Measurements from ENCODE around the gene ACTL10. TPM values are rescaled to one million over a fixed set of nuclear protein-coding genes. Genes with fewer than 3 reads are reported as not detected.
"Not testable (repeated sequence)": the region's sequence is repeated elsewhere in the genome, so short reads cannot be mapped to it uniquely, and the experiment has no call there.

ACTL10 gene
- total RNA-seq, 2 donors from 2014 or later, result 3.5 to 3.8 TPM

DNA sequence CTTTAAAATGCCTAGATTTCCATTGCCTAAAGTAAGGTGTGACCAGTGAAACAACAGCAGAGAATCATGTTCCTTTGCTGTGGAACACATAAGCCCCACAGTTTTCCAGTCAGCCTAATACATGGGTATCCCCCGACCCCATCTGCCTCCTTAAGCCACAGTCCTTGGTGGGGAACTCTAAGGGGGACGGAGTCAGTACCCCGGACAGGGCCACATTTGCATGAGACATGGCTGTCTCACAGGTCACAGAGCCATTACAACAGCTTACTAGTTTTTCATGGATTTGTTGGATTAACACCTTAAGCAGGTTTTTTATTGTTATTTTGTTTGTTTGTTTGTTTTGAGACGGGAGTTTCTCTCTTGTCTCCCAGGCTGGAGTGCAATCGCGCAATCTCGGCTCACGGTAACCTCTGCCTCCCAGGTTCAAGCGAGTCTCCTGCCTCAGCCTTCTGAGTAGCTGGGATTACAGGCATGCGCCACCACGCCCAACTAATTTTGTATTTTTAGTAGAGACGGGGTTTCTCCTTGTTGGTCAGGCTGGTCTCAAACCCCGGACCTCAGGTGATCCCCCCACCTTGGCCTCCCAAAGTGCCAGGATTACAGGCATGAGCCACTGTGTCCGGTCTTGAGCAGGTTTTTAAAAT, 19.7 kb upstream of the ACTL10 start:
- intact Hi-C loops (cut with DNase I, micrococcal nuclease), result loop anchor here in 1 of 2 donors (5.0 kb wide), 1 partner anchor 185 kb away; no protein-coding TSS in a partner anchor
- ATAC-seq, DNase-seq: not testable (repeated sequence)

- DNase-seq (no peak), ATAC-seq (no peak)
- intact Hi-C loops (cut with DNase I, micrococcal nuclease), result loop anchor here in 1 of 2 donors (5.0 kb wide), 1 partner anchor 185 kb away; no protein-coding TSS in a partner anchor
Measured at GRCh38 chr20:33647603-33648395, 18.9 kb upstream of the ACTL10 start.

DNA sequence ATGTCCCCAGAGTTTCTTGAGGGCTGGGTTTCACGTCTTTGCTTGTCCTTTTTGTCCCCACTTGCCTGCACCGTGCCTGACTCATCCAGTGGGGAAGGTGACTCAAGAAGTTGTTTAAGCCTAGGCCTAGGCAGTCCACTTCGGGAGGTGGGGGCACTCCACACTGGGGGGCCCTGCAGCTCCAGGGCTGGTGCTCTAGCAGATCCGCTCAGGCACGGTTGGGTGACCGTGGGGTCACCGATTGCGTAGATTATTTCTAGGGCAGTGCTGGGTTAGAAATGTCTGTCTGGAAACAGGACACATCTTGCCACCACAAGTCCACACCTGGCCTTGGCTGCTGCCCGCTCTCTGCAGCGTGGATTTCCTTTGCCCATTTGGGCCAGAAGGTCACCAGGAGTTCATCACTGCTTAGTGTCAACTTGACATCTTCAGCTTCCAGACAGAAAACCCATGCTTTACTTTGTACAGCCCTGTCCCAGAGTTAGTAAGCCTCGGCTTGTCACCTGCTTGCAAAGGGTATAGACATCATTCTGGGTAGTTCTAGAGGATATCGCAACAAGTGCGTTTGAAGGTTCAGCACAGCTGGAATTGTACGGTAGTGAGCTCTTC, 18.2 kb upstream of the ACTL10 start:
- ATAC-seq (no peak), DNase-seq (no peak)
- intact Hi-C loops (cut with DNase I, micrococcal nuclease), result loop anchor here in 1 of 2 donors (5.0 kb wide), 1 partner anchor 186 kb away; no protein-coding TSS in a partner anchor

DNA sequence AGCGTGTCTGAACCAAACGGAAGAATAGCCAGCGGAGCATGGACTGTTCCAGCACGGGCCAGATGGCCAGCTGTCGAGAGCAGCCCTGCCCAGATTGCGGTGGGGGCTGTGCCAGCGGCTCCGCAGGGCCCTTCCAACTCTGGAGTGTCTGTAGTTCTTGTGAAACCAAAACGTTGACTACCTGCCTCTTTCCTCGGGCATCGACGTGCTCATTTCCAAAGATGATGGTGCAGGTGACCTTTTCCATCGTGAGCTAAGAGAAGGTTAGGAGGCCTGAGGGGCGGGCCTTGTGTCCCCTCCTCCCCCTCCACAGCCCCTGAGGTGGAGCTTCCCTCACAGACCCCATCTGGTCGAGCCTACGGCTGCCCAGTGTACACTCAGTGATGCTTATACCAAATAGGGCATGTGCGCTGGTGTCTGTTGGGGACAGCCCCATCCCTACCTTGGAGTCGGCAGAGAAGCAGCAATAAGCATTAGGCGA, 17.5 kb upstream of the ACTL10 start:
- ATAC-seq (no peak), DNase-seq (peak in 1 of 2 donors; percentile 30)
- intact Hi-C loops (cut with DNase I, micrococcal nuclease), result loop anchor here in 1 of 2 donors (5.0 kb wide), 1 partner anchor 187 kb away; no protein-coding TSS in a partner anchor

DNA sequence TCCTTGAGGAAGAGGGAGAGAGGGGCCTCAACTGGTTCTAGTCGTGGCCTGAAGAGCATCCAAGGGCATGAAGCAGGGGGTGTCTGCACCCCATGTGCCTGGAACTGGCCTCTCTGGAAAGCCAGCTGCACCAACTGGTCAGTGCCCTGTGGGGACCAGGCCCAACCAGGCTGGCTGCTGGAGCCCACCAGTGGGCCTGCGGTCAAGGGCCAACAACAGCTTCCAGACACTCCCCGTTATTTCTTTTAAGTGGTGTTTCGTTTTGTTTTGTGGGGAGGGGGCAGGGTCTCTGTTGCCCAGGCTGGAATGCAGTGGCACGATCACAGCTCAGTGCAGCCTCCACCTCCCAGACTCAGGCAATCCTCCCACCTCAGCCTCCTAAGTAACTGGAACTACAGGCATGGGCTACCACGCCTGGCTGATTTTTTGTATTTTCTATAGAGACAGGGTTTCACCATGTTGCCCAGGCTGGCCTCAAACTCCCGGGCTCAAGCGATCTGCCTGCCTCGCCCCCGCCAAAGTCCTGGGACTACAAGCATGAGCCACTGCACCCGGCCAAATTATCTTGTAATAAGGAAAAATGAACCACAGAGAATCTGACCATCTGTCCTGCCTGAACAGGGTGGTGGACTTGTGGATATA, 16.5 kb upstream of the ACTL10 start:
- ATAC-seq (no peak), DNase-seq (peak in 1 of 2 donors; percentile 24)
- intact Hi-C loops (cut with DNase I, micrococcal nuclease), result no loop called here

- intact Hi-C loops (cut with DNase I, micrococcal nuclease), result no loop called here
- DNase-seq (peak in 1 of 2 donors; percentile 64), ATAC-seq (peak; percentile 31)
Measured at GRCh38 chr20:33650753-33651561, 15.8 kb upstream of the ACTL10 start.

DNA sequence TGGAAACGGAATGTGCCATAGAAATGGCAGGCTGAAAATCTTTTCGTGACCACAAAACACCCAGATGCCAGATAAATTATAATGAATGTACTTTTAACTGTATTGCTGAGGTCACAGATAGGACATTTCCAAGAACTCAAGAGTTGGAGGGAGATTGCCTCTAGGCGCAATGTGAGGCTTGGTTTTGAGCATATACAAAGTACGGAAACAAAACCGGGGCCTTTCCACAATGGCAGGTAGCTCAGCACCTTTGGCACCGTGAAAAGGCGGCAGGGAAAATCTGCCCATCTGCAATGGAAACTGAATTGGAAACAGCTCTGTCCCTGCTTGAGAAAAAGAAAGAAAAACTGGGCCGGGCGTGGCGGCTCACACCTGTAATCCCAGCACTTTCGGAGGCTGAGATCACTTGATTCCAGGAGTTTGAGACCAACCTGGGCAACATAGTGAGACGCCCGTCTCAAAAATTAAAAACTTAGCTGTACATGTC, 15.1 kb upstream of the ACTL10 start:
- ATAC-seq, result no peak
- intact Hi-C loops (cut with DNase I, micrococcal nuclease), result no loop called here
- DNase-seq, result peak in 1 of 2 donors; percentile 23

GRCh38 chr20:33653218-33653899, 13.4 kb upstream of the ACTL10 start:
- intact Hi-C loops (cut with DNase I, micrococcal nuclease), result no loop called here
- DNase-seq, result peak; percentile 60 to 68

DNA sequence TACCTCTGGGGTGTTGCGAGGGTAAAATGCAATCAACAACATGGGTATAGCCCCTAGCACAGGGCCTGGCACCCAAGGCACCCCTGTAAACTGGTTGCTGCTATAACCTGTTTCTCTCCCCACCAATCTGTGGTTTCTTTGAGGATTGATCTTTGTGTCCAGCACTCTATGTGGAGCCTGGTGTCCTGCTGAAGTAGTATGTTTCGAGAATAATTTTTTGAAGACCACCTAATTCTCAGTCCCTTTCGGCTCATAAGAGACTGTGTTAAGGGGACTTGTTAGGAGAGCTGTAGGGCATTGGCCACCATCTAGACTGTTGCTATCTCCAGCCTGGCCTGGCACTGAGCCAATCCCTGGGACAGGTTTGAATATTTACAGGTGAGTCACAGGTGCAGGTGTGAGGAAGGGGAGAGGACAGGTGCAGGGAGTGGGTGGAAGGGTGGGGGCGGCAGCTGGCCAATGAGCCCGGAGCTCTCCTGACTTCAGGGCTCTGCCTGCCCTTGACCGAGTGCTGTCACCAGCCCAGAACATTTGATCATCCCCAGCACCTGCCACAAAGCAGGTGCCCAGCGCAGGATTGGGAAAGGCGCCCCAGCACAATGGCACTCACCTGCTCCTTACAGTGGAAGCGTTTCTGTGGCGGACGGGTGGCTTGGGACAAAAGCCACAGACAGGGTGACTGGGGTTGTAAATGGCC, 12.7 kb upstream of the ACTL10 start:
- peak; percentile 91 to 92 for DNase-seq
- intact Hi-C loops (cut with DNase I, micrococcal nuclease), result no loop called here
- ATAC-seq, result peak; percentile 76

More at GRCh38 chr20:33653218-33653899, 13.4 kb upstream of the ACTL10 start:
- peak; percentile 49 for ATAC-seq

DNA sequence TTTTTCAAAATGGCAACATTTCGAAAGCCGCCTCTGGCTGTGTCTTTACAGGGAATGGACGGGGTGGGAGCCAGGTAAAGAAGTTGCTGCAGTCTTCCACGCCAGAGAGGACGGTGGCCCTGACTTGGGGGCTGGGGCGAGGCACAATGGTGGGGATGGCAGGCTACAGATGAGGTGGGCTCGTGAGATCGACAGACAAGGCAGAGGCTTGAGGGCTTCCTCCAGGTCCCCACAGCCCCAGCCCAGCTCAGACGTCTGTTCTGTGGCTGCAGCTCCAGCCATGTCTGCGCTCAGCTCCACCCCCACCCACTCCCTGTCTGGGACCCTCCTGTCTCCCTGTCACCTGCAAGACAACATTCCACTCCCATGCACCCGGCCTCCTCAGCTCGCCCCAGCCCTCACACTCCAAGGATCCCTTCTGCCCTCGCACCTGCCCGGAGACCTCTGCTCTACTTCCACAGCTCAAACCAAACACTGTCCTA, 12.0 kb upstream of the ACTL10 start:
- ATAC-seq (peak; percentile 3), DNase-seq (peak in 1 of 2 donors; percentile 12)
- intact Hi-C loops (cut with DNase I, micrococcal nuclease), result no loop called here

DNA sequence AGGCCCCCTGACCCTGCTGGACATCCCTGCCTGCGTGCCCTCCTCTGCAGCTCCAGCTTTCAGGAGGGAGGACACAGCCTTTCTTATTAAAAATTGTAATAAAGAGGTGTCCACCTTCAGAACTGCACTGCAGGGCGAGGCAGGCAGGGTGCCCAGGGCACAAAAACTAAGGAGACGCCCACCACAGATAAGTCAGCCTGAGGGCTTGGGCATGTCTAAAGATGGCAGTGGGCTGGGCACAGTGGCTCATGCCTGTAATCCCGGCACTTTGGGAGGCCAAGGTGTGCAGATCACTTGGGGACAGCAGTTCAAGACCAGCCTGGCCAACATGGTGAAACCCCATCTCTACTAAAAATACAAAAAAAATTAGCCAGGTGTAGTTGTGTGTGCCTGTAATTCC, 11.6 kb upstream of the ACTL10 start:
- intact Hi-C loops (cut with DNase I, micrococcal nuclease), result no loop called here
- peak in 1 of 2 donors; percentile 19 for DNase-seq
- ATAC-seq, result no peak

DNA sequence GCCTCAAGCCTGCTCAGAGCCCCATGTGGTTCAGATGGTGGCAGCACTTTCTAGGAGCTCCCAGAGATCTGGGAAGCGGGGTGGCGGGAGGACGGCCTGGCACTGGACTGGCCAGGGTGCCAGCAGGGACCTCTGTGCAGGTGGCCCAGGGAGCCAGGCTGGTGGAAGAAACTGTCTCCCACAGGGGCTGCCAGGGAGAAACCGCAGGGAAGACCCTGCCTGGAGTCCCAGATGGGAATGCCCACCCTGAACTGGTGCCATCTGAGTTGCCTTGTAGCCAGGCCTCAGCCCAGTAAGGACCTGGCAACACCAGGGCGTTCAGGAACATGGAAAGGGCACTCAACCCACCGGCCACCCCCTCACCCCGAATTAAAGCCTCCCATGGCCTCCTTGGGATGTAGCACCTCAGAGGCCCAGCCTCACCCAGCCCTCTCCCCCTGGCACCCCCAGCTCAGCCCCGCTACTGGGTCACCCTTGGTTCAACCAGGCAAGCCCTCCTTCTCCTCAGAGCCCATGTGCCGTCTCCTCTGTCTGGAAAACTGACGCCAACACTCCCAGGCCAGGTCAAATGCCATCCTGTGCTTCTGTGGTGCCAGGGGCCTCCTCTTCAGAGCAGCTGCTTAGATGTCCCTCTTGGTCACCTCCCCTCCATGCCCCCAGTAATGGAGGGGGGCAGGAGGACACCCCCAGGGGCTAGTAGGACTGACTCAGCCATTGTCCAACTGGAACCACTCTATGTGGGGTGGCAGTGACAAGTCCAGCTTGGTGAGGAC, 10.5 kb upstream of the ACTL10 start:
- peak in 1 of 2 donors; percentile 4 for DNase-seq

DNA sequence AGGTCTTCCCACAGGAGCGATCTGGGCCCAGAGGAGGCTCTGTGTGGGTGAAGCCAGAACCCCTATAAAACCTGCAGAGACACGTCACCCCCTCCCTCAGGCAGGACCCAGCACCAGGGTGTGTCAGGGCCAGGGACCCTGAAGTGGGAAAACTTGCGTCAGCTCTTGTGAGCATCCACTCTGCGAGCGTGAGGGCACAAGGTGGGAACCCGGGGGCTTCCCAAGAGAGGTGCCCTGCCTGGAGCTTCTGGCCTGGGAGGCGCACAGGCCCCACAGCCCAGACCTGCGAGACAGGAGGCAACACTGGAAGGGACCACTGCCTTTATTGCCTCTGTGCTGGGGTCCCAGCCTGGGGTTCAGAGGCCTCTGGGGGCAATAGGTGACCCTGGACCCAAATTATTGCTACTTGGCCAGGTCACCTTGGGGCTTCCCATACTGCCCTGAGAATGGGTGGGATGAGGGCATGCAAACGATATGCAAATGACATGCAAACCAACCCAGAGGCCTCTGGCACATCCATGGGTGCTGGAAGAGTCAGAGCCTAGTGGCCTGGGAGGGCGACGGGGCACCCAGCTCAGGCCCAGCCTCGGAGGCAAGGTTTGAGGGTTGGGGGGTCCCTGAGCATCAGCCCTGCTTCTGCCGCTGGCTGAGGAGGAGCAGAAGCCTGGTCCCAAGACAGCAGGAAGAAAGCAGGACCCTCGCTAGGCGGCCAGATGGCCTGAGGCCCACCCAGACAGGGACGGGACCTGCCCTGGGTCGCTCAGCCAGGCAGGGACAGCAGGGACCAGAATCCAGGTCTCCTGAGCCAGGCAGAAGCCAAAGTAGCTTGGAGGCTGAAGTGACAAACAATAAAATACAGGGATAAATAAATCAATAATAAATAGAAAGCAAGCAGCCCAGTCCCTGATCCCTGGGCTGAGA, 9.7 kb upstream of the ACTL10 start:
- intact Hi-C loops (cut with DNase I, micrococcal nuclease), result no loop called here
- DNase-seq, result peak in 1 of 2 donors; percentile 3

More for the DNA sequence above, 10.5 kb upstream of the ACTL10 start:
- ATAC-seq, result no peak
- intact Hi-C loops (cut with DNase I, micrococcal nuclease), result no loop called here

DNA sequence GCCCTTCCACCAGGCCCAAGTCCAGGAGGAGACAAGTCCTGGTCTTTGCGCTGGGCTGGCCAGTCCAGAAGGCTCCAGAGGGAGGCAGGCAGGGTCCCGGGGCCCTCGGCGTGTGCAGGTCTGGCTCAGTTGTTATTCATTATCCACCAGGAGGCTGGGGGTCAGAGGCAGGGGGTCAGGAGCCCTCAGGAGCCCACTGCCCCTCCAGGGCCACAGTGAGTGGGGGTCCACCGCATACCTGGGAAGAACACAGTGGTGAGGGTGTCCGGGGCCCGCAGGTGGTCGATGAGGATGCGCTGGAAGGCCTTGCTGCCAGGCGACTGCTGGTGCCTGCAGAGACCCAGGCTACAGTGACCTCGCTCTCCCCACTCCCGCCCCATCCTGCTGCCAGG, 9.0 kb upstream of the ACTL10 start:
- intact Hi-C loops (cut with DNase I, micrococcal nuclease), result no loop called here
- ATAC-seq, result no peak
- DNase-seq, result peak in 1 of 2 donors; percentile 2

More for the DNA sequence above, 9.7 kb upstream of the ACTL10 start:
- no peak for ATAC-seq

DNA sequence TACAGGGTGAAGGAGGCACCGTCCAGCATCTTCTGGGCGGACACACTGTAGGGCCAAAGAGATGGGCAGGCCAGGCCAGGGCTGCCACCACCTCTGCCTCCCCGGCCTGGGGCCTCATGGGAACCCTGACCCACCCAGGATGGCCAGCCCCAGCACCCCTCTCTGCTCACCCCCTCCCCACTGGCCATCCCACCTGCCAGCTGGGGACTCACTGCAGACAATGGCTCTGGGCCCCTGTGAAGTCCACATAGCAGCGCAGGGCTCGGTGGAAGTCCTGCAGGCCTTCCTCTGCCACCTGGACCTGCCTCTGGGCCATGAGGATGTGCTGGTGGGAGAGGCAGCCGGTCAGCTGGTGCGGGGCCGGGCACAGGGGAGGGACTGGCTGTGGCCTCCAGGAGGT, 8.2 kb upstream of the ACTL10 start:
- intact Hi-C loops (cut with DNase I, micrococcal nuclease), result no loop called here
- ATAC-seq, result no peak
- DNase-seq, result peak in 1 of 2 donors; percentile 4
